ENCODE data around the gene SP110. TPM values are rescaled to one million over a fixed set of nuclear protein-coding genes. Genes with fewer than 3 reads are reported as not detected.

SP110 gene
- total RNA-seq, 1 experiment from 2014 or later = 0.75 TPM

- Mint-ChIP-seq H3K27ac (ENCODE audit: unreplicated experiment) (no peak overlapping the region), H3K9me3 (ENCODE audit: unreplicated experiment) (no peaks in the 10 kb centered on the region), H3K4me3 (ENCODE audit: unreplicated experiment) (no peak overlapping the region), H3K36me3 (ENCODE audit: insufficient read depth, unreplicated experiment) (peaks cover 7% of the 10 kb centered on the region), H3K27me3 (ENCODE audit: insufficient read depth, unreplicated experiment) (peaks cover 3% of the 10 kb centered on the region), H3K4me1 (ENCODE audit: low read depth, unreplicated experiment) (no peaks in the 10 kb centered on the region)
- no peak for DNase-seq
- Histone ChIP-seq H3K9me3 (no peaks in the 10 kb centered on the region), H3K36me3 (ENCODE audit: control insufficient read depth, insufficient read depth, low read length) (no peaks in the 10 kb centered on the region), H3K4me3 (ENCODE audit: low read depth, low read length) (no peak overlapping the region), H3K27me3 (replicated peaks; ENCODE audit: control insufficient read depth, insufficient read depth, low read length) (no peaks in the 10 kb centered on the region), H3K4me1 (no peaks in the 10 kb centered on the region)
- intact Hi-C loops (cut with micrococcal nuclease; ENCODE audit: unreplicated experiment) = no loop called here
- ChIA-PET POLR2A (no interaction called here), CTCF (no interaction called here)
- no TSS peak for BruUV-seq (replicated peaks)
- TF ChIP-seq CTCF (IDR thresholded peaks at IDR 0.05; ENCODE audit: insufficient read depth in 1 of 2, low read depth in 1 of 2, low read length in 1 of 2, severe bottlenecking in 1 of 2, unreplicated experiment in 1 of 2) = no peak
These were observed 38.6 kb downstream of the SP110 start for GRCh38 chr2:230181195-230181594.

- Mint-ChIP-seq H3K4me3 (ENCODE audit: unreplicated experiment) (no peak overlapping the region), H3K36me3 (ENCODE audit: insufficient read depth, unreplicated experiment) (peaks cover 7% of the 10 kb centered on the region), H3K27me3 (ENCODE audit: insufficient read depth, unreplicated experiment) (peaks cover 3% of the 10 kb centered on the region), H3K27ac (ENCODE audit: unreplicated experiment) (no peak overlapping the region), H3K9me3 (ENCODE audit: unreplicated experiment) (no peaks in the 10 kb centered on the region), H3K4me1 (ENCODE audit: low read depth, unreplicated experiment) (no peaks in the 10 kb centered on the region)
- Histone ChIP-seq H3K36me3 (ENCODE audit: control insufficient read depth, insufficient read depth, low read length) (no peaks in the 10 kb centered on the region), H3K4me1 (no peaks in the 10 kb centered on the region), H3K27me3 (replicated peaks; ENCODE audit: control insufficient read depth, insufficient read depth, low read length) (no peaks in the 10 kb centered on the region), H3K9me3 (no peaks in the 10 kb centered on the region), H3K4me3 (ENCODE audit: low read depth, low read length) (no peak overlapping the region)
- DNase-seq = no peak
- no peak for TF ChIP-seq CTCF (IDR thresholded peaks at IDR 0.05; ENCODE audit: insufficient read depth in 1 of 2, low read depth in 1 of 2, low read length in 1 of 2, severe bottlenecking in 1 of 2, unreplicated experiment in 1 of 2)
- POLR2A ChIA-PET = no interaction called here
- no TSS peak for BruUV-seq (replicated peaks)
- intact Hi-C loops (cut with micrococcal nuclease; ENCODE audit: unreplicated experiment) = no loop called here
- CTCF ChIA-PET = no interaction called here
These were observed 39.9 kb downstream of the SP110 start for GRCh38 chr2:230179907-230180306.

- BruUV-seq (replicated peaks) = no TSS peak
- H3K9me3 ChIP-seq = no peaks in the 10 kb centered on the region
- Mint-ChIP-seq H3K9me3 (ENCODE audit: unreplicated experiment) (no peaks in the 10 kb centered on the region), H3K36me3 (ENCODE audit: insufficient read depth, unreplicated experiment) (peaks cover 7% of the 10 kb centered on the region), H3K27ac (ENCODE audit: unreplicated experiment) (no peak overlapping the region), H3K4me3 (ENCODE audit: unreplicated experiment) (no peak overlapping the region), H3K4me1 (ENCODE audit: low read depth, unreplicated experiment) (no peaks in the 10 kb centered on the region), H3K27me3 (ENCODE audit: insufficient read depth, unreplicated experiment) (peaks cover 3% of the 10 kb centered on the region)
- TF ChIP-seq CTCF (IDR thresholded peaks at IDR 0.05; ENCODE audit: insufficient read depth in 1 of 2, low read depth in 1 of 2, low read length in 1 of 2, severe bottlenecking in 1 of 2, unreplicated experiment in 1 of 2) = no peak
- intact Hi-C loops (cut with micrococcal nuclease; ENCODE audit: unreplicated experiment) = no loop called here
- H3K4me1 ChIP-seq = no peaks in the 10 kb centered on the region
- no peak overlapping the region for H3K4me3 ChIP-seq (ENCODE audit: low read depth, low read length)
- CTCF ChIA-PET = no interaction called here
- POLR2A ChIA-PET = no interaction called here
- H3K36me3 ChIP-seq (ENCODE audit: control insufficient read depth, insufficient read depth, low read length) = no peaks in the 10 kb centered on the region
- no peaks in the 10 kb centered on the region for H3K27me3 ChIP-seq (replicated peaks; ENCODE audit: control insufficient read depth, insufficient read depth, low read length)
- DNase-seq = no peak
These were observed 41.0 kb downstream of the SP110 start for GRCh38 chr2:230178546-230179485.

All from Caco-2 (cell line).